Measurements from ENCODE around the gene AGBL5.

DNA sequence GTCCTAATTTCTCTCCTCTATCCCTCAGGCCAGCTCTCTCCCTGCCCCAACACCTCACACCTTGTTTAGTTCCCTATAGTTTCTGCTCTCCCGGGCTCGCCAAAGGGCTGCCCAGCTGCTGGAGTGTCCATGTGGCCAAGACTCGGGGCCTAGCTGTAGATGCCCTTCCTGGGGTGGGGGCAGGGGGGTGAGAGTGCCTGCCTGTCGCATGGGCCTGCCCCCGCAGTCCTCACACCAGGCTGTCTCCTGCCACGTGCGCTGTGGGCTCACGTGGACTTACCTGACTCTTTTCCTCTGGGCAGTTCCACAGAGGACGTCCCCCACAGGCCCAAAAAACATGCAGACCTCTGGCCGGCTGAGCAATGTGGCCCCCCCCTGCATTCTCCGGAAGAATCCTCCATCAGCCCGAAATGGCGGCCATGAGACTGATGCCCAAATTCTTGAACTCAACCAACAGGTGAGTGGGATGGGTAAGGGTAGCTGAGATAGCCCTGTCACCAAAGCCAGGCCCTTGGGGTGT lies 26.1 kb upstream of the AGBL5 start:
- TF ChIP-seq, protein P1, sequence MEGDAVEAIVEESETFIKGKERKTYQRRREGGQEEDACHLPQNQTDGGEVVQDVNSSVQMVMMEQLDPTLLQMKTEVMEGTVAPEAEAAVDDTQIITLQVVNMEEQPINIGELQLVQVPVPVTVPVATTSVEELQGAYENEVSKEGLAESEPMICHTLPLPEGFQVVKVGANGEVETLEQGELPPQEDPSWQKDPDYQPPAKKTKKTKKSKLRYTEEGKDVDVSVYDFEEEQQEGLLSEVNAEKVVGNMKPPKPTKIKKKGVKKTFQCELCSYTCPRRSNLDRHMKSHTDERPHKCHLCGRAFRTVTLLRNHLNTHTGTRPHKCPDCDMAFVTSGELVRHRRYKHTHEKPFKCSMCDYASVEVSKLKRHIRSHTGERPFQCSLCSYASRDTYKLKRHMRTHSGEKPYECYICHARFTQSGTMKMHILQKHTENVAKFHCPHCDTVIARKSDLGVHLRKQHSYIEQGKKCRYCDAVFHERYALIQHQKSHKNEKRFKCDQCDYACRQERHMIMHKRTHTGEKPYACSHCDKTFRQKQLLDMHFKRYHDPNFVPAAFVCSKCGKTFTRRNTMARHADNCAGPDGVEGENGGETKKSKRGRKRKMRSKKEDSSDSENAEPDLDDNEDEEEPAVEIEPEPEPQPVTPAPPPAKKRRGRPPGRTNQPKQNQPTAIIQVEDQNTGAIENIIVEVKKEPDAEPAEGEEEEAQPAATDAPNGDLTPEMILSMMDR (conservative IDR thresholded peaks at IDR 0.05; ENCODE audit: low read length), result no peak
- no peak for TF ChIP-seq EZH2phosphoT487 (IDR thresholded peaks at IDR 0.05; ENCODE audit: borderline replicate concordance, low read depth, low read length)

All from OCI-LY7 (cell line).